ENCODE results near the gene LACTBL1. TPM values are rescaled to one million over a fixed set of nuclear protein-coding genes. Genes with fewer than 3 reads are reported as not detected.
"Not testable (repeated sequence)": the region's sequence is repeated elsewhere in the genome, so short reads cannot be mapped to it uniquely, and the experiment has no call there.

Gene LACTBL1
- total RNA-seq, 4 donors from 2014 or later = not detected

DNA sequence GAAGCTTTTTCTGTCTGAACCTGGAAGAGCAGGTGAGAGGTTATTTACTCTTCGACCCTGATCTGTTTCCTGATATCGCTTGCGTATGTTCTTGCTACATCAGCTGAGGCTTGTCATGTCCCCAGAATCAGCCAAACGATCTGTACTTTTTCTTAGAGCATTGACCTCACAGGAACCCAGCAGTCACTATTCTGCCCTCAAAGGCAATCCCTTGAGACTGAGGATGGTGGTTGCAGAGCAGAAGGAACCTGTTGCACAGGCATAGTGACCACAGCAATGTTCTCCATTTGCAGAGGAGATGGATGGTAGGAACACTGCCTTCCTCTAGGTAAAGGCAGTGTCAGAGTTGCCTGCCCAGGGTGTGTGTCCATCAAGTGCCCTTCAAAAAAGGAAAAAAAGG, 11.3 kb upstream of the LACTBL1 start:
- Histone ChIP-seq H3K36me3 (no peaks in the 10 kb centered on the region), H3K27ac (no peak overlapping the region), H3K4me1 (no peaks in the 10 kb centered on the region), H3K27me3 (no peaks in the 10 kb centered on the region), H3K4me3 (no peak overlapping the region), H3K9me3 (no peaks in the 10 kb centered on the region)
- intact Hi-C loops (cut with DNase I; ENCODE audit: low total_unique reads) = no loop called here
- TF ChIP-seq POLR2A (IDR thresholded peaks at IDR 0.05) = no peak
- TF ChIP-seq, protein P1, sequence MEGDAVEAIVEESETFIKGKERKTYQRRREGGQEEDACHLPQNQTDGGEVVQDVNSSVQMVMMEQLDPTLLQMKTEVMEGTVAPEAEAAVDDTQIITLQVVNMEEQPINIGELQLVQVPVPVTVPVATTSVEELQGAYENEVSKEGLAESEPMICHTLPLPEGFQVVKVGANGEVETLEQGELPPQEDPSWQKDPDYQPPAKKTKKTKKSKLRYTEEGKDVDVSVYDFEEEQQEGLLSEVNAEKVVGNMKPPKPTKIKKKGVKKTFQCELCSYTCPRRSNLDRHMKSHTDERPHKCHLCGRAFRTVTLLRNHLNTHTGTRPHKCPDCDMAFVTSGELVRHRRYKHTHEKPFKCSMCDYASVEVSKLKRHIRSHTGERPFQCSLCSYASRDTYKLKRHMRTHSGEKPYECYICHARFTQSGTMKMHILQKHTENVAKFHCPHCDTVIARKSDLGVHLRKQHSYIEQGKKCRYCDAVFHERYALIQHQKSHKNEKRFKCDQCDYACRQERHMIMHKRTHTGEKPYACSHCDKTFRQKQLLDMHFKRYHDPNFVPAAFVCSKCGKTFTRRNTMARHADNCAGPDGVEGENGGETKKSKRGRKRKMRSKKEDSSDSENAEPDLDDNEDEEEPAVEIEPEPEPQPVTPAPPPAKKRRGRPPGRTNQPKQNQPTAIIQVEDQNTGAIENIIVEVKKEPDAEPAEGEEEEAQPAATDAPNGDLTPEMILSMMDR (IDR thresholded peaks at IDR 0.05) = no peak
- DNase-seq = no peak

DNA sequence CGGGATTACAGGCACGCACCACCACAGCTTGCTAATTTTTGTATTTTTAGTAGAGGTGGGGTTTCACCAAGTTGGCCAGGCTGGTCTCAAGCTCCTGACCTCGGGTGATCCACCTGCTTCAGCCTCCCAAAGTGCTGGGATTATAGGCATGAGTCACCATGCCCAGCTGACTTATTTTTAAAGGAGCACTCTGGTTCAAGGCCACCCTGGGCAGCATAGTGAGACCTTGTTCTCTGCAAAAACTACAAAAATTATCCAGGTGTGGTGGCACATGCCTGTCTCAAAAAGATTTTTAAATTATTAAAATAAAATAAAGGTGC, 7.8 kb upstream of the LACTBL1 start:
- H3K9me3 ChIP-seq; DNase-seq; H3K4me3 ChIP-seq; intact Hi-C loops (cut with DNase I; ENCODE audit: low total_unique reads); H3K4me1 ChIP-seq; H3K36me3 ChIP-seq; H3K27me3 ChIP-seq; H3K27ac ChIP-seq: not testable (repeated sequence)

DNA sequence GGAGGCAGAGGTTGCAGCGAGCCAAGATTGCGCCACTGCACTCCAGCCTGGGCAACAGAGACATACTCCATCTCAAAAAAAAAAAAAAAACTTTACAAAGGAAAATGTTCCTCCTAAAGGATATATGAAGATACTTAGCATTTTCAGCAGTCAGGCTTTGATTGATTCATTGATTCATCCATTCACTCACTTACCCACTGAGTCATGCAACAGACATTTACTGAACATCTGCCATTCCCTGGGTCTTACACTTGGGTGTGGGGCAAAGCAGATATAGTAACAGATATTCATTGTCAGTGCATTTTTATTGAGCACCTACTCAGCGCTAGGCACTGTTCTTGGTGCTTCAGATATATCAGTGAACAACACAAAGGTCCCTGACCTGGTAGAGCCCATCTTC, 5.6 kb upstream of the LACTBL1 start:
- no peak for DNase-seq

DNA sequence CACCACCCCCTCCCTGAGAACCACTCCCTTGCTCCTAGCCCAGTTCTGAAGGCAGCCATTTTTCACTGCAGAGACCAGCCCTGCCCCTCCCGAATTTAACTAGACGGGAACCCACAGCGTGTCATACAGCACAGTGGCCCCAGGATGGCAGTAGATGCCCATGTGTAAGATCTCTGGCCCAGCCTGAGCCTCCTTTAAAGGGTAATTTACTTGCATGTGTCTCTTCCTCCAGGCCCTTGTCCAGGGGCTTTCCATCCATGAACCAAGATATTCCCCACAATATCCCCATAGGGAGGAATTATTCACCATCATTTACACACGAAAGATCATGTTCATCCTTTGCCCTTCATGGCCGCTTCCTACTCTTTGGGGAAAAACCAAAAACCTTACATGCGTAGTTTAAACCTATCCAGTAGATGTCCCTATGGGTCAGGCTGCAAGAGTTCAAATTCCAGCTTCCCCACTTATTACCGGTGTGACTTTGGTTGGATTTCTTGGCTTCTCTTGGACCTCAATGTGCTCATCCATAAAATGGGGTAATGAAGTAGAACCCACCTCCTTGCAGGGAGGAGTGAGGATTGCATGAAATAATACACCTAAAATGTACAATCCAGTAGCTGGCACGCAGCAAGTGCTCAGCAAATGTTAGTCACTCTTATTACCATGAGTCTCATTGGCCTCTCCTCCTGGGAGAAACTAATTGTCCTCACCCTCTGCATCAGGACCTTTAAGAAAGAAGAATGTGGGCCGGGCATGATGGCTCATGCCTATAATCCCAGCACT, 4.0 kb upstream of the LACTBL1 start:
- Histone ChIP-seq H3K36me3 (no peaks in the 10 kb centered on the region), H3K27me3 (peaks cover 0 to 5% of the 10 kb centered on the region in 2 donors), H3K9me3 (no peaks in the 10 kb centered on the region), H3K4me3 (no peak overlapping the region), H3K4me1 (no peaks in the 10 kb centered on the region), H3K27ac (no peak overlapping the region)
- intact Hi-C loops (cut with DNase I; ENCODE audit: low total_unique reads) = no loop called here
- no peak for DNase-seq
- no peak for TF ChIP-seq POLR2A (IDR thresholded peaks at IDR 0.05)
- TF ChIP-seq, protein P1 (IDR thresholded peaks at IDR 0.05) = peak in 2 of 4 experiments; percentile 50 to 59

More for the DNA sequence above, 5.6 kb upstream of the LACTBL1 start:
- no peak for TF ChIP-seq POLR2A (IDR thresholded peaks at IDR 0.05)
- TF ChIP-seq, protein P1 (IDR thresholded peaks at IDR 0.05) = no peak
- H3K4me1 ChIP-seq = no peaks in the 10 kb centered on the region
- no peak overlapping the region for H3K4me3 ChIP-seq
- no peaks in the 10 kb centered on the region for H3K9me3 ChIP-seq
- no peaks in the 10 kb centered on the region for H3K36me3 ChIP-seq
- no peak overlapping the region for H3K27ac ChIP-seq
- no peaks in the 10 kb centered on the region for H3K27me3 ChIP-seq
- intact Hi-C loops (cut with DNase I; ENCODE audit: low total_unique reads) = no loop called here

DNA sequence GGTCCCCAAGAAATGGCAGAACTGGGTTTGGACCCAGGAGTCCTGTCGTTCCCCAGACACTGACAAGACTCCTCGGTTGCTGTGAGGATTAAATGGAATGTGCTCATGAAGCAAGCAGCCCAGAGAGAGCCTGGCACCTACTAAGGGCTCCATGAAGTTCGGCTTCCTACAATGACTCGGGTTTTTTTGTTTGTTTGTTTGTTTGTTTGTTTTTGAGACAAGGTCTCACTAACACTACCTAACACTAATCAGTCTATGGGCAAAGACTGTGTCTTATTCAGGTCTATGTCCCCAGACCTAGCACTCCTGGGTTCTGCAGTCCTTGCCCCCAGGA, 3.4 kb upstream of the LACTBL1 start:
- no peak overlapping the region for H3K4me3 ChIP-seq
- no peaks in the 10 kb centered on the region for H3K36me3 ChIP-seq
- H3K27me3 ChIP-seq = peaks cover 0 to 5% of the 10 kb centered on the region in 2 donors
- intact Hi-C loops (cut with DNase I; ENCODE audit: low total_unique reads) = no loop called here
- DNase-seq = no peak
- H3K4me1 ChIP-seq = no peaks in the 10 kb centered on the region
- no peak overlapping the region for H3K27ac ChIP-seq
- H3K9me3 ChIP-seq = no peaks in the 10 kb centered on the region
- TF ChIP-seq, protein P1 (IDR thresholded peaks at IDR 0.05) = no peak
- no peak for TF ChIP-seq POLR2A (IDR thresholded peaks at IDR 0.05)

DNA sequence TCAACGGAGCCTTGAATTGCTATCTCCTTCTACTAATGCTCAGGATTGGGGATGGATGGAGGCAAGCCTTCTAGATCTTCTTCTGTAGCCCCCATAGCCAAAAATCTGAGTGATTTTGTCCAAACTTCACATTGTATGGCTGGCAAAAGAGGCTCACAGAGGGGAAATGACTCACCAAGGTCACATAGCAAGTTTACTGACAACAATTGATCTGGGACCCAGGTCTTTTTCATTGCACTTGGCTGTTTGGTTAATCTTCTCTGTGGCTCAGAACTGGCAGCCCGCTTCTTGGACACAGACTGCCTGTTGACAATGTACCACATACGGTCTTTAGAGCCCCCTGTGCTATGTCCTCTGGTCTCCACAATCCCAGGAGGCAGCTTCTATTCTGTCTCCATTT, 3.0 kb upstream of the LACTBL1 start:
- Histone ChIP-seq H3K36me3 (no peaks in the 10 kb centered on the region), H3K4me1 (no peaks in the 10 kb centered on the region), H3K4me3 (no peak overlapping the region), H3K27me3 (peaks cover 0 to 5% of the 10 kb centered on the region in 2 donors), H3K27ac (no peak overlapping the region), H3K9me3 (no peaks in the 10 kb centered on the region)
- TF ChIP-seq POLR2A (IDR thresholded peaks at IDR 0.05) = no peak
- TF ChIP-seq, protein P1 (IDR thresholded peaks at IDR 0.05) = no peak
- DNase-seq = no peak
- intact Hi-C loops (cut with DNase I; ENCODE audit: low total_unique reads) = no loop called here

Measured in uterus (tissue), 4 donors.